Measurements from ENCODE around the gene PHF13. TPM values are rescaled to one million over a fixed set of nuclear protein-coding genes. Genes with fewer than 3 reads are reported as not detected.

PHF13 gene
- total RNA-seq, 1 experiment from 2014 or later = 20.9 TPM

GRCh38 chr1:6666696-6667095 lies 53.2 kb downstream of the PHF13 start:
- ChIA-PET POLR2A (ENCODE audit: unreplicated experiment) (interaction anchor here (0.7 kb wide), 1 partner anchor 12 kb away, joined by 3 read pairs; no protein-coding TSS in a partner anchor), CTCF (interaction anchor here (0.5 kb wide), 1 partner anchor 478 kb away, joined by 7 read pairs; no protein-coding TSS in a partner anchor)
- Histone ChIP-seq H3K4me1 (replicated peaks; ENCODE audit: insufficient read depth) (no peaks in the 10 kb centered on the region), H3K4me2 (no peak overlapping the region), H3K79me2 (ENCODE audit: low read depth) (no peaks in the 10 kb centered on the region), H3K9me3 (ENCODE audit: insufficient read depth, low read depth) (no peaks in the 10 kb centered on the region), H3K27me3 (ENCODE audit: insufficient read depth, low read depth) (no peaks in the 10 kb centered on the region), H3K4me3 (no peak overlapping the region), H3F3A (ENCODE audit: insufficient read depth, low read depth) (no peaks in the 10 kb centered on the region), H3K27ac (no peak overlapping the region), H3K9me2 (ENCODE audit: insufficient read depth) (no peaks in the 10 kb centered on the region), H2AFZ (no peak overlapping the region), H3K36me3 (ENCODE audit: low read depth) (no peaks in the 10 kb centered on the region), H4K20me1 (ENCODE audit: insufficient read depth) (no peaks in the 10 kb centered on the region)
- no TSS peak for BruUV-seq (replicated peaks)
- DNase-seq = no peak
- intact Hi-C loops (cut with micrococcal nuclease; ENCODE audit: unreplicated experiment) = no loop called here
- TF ChIP-seq, protein P1, sequence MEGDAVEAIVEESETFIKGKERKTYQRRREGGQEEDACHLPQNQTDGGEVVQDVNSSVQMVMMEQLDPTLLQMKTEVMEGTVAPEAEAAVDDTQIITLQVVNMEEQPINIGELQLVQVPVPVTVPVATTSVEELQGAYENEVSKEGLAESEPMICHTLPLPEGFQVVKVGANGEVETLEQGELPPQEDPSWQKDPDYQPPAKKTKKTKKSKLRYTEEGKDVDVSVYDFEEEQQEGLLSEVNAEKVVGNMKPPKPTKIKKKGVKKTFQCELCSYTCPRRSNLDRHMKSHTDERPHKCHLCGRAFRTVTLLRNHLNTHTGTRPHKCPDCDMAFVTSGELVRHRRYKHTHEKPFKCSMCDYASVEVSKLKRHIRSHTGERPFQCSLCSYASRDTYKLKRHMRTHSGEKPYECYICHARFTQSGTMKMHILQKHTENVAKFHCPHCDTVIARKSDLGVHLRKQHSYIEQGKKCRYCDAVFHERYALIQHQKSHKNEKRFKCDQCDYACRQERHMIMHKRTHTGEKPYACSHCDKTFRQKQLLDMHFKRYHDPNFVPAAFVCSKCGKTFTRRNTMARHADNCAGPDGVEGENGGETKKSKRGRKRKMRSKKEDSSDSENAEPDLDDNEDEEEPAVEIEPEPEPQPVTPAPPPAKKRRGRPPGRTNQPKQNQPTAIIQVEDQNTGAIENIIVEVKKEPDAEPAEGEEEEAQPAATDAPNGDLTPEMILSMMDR (conservative IDR thresholded peaks at IDR 0.05) = no peak
- no peak for TF ChIP-seq EZH2 (IDR thresholded peaks at IDR 0.05; ENCODE audit: low read depth)

DNA sequence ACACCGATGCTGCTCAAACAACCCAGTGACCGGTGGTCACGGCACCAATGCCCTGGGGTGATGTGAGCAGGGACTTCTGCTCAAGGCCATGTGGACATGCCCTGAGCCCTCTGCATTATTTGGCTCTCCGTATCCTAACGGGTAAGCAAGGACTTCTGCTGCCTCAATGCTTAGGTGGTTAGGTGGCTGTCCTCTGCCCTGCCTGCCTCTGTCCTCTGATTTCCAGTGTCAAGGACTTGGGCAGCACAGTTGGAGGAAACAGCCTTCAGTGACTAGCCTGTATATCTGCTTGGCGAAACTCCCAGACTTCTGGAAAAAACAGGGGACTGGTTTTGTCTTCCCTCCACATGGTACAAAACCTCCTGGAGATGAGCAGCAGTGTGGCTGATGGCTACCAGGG lies 53.6 kb downstream of the PHF13 start:
- no peaks in the 10 kb centered on the region for H3K4me1 ChIP-seq (replicated peaks; ENCODE audit: insufficient read depth)
- H4K20me1 ChIP-seq (ENCODE audit: insufficient read depth) = no peaks in the 10 kb centered on the region
- no peaks in the 10 kb centered on the region for H3K27me3 ChIP-seq (ENCODE audit: insufficient read depth, low read depth)
- no peaks in the 10 kb centered on the region for H3K9me2 ChIP-seq (ENCODE audit: insufficient read depth)
- intact Hi-C loops (cut with micrococcal nuclease; ENCODE audit: unreplicated experiment) = no loop called here
- H2AFZ ChIP-seq = no peak overlapping the region
- no peak overlapping the region for H3K4me2 ChIP-seq
- H3K4me3 ChIP-seq = no peak overlapping the region
- H3K27ac ChIP-seq = no peak overlapping the region
- H3K9me3 ChIP-seq (ENCODE audit: insufficient read depth, low read depth) = no peaks in the 10 kb centered on the region
- no peaks in the 10 kb centered on the region for H3F3A ChIP-seq (ENCODE audit: insufficient read depth, low read depth)
- ChIA-PET CTCF (no interaction called here), POLR2A (ENCODE audit: unreplicated experiment) (interaction anchor here (0.7 kb wide), 1 partner anchor 13 kb away, joined by 3 read pairs; no protein-coding TSS in a partner anchor)
- no peak for DNase-seq
- H3K36me3 ChIP-seq (ENCODE audit: low read depth) = no peaks in the 10 kb centered on the region
- no TSS peak for BruUV-seq (replicated peaks)
- no peaks in the 10 kb centered on the region for H3K79me2 ChIP-seq (ENCODE audit: low read depth)
- TF ChIP-seq, protein P1 (conservative IDR thresholded peaks at IDR 0.05) = no peak
- no peak for TF ChIP-seq EZH2 (IDR thresholded peaks at IDR 0.05; ENCODE audit: low read depth)

GRCh38 chr1:6668503-6668902 lies 55.0 kb downstream of the PHF13 start:
- no peaks in the 10 kb centered on the region for H3K27me3 ChIP-seq (ENCODE audit: insufficient read depth, low read depth)
- no peak overlapping the region for H3K4me2 ChIP-seq
- H3K27ac ChIP-seq = no peak overlapping the region
- BruUV-seq (replicated peaks) = no TSS peak
- H3K9me3 ChIP-seq (ENCODE audit: insufficient read depth, low read depth) = no peaks in the 10 kb centered on the region
- ChIA-PET CTCF (no interaction called here), POLR2A (ENCODE audit: unreplicated experiment) (no interaction called here)
- H3K4me1 ChIP-seq (replicated peaks; ENCODE audit: insufficient read depth) = no peaks in the 10 kb centered on the region
- no peaks in the 10 kb centered on the region for H3K79me2 ChIP-seq (ENCODE audit: low read depth)
- TF ChIP-seq, protein P1 (conservative IDR thresholded peaks at IDR 0.05) = no peak
- TF ChIP-seq EZH2 (IDR thresholded peaks at IDR 0.05; ENCODE audit: low read depth) = no peak
- no peaks in the 10 kb centered on the region for H3F3A ChIP-seq (ENCODE audit: insufficient read depth, low read depth)
- H3K9me2 ChIP-seq (ENCODE audit: insufficient read depth) = no peaks in the 10 kb centered on the region
- H2AFZ ChIP-seq = no peak overlapping the region
- H3K4me3 ChIP-seq = no peak overlapping the region
- intact Hi-C loops (cut with micrococcal nuclease; ENCODE audit: unreplicated experiment) = no loop called here
- no peak for DNase-seq
- H3K36me3 ChIP-seq (ENCODE audit: low read depth) = no peaks in the 10 kb centered on the region
- H4K20me1 ChIP-seq (ENCODE audit: insufficient read depth) = no peaks in the 10 kb centered on the region
